HCT116 (cell line): ENCODE measurements around the gene DNTT. TPM values are rescaled to one million over a fixed set of nuclear protein-coding genes. Genes with fewer than 3 reads are reported as not detected.

ENCODE experiments used
- ATAC-seq: fragments of 200-7000 bp; cut with Tn5 transposase; 2 replicates; pipeline ENCODE4 v1.9.1; 2020; ENCODE audit warnings: mild to moderate bottlenecking, moderate library complexity
- BruUV-seq: library from RNA; stranded (reverse); fragments of 400-500 nt; replicated peaks from 2 replicates; lab custom pipeline; 2021; lab: Mats Ljungman, UMichigan
- CTCF ChIA-PET: fragments of 300-600 bp; sonication (Branson Sonifier 250); formaldehyde crosslinking; loops from one replicate; lab custom pipeline; 2021; ENCODE audit warnings: antibody characterized with exemption; lab: Charles Lee
- POLR2A ChIA-PET: fragments of 300-600, 350-600 bp; sonication (Branson Sonifier 250); formaldehyde crosslinking; loops from one replicate; lab custom pipeline; 2021; ENCODE audit warnings: antibody characterized with exemption; lab: Charles Lee
- RAD21 ChIA-PET, 2 experiments: fragments of 300-600 bp; sonication (Branson Sonifier 250); formaldehyde crosslinking; loops; one replicate each; lab custom pipeline; 2023; ENCODE audit warnings: low total read pairs in 2 of 2; ENCODE audit not compliant: uncharacterized antibody in 2 of 2, unreplicated experiment in 2 of 2, low non-redundant PET in 1 of 2; lab: Charles Lee
- DNase-seq: peaks from one replicate; pipeline ENCODE4 v3.0.0-alpha.2; 2010; ENCODE audit warnings: low read depth, low spot score
- H2AFZ ChIP-seq: fragments of 200-600 bp; shearing (Covaris generic), sonication (generic); 2 replicates; pipeline ENCODE4 v1.6.1; 2017; ENCODE audit warnings: low read depth, mixed run types, mixed read lengths, antibody characterized with exemption, low read length; ENCODE audit not compliant: poor library complexity, severe bottlenecking
- H3K27ac ChIP-seq: 2 replicates; pipeline ENCODE4 v1.5.1; 2012; ENCODE audit warnings: low read depth, low read length
- H3K27me3 ChIP-seq: fragments of 200-600 bp; sonication (generic); 2 replicates; pipeline ENCODE4 v1.6.1; 2016; ENCODE audit warnings: mixed run types, low read length, mixed read lengths; ENCODE audit not compliant: insufficient read depth
- H3K36me3 ChIP-seq, 2 experiments: fragments of 200-500 bp in 1 of 2; fragments of 200-600 bp in 1 of 2; sonication (Bioruptor generic) in 1 of 2; sonication (generic) in 1 of 2; 2 replicates each; pipeline versions ENCODE4 v1.5.1 to v1.6.1; 2014 to 2016; ENCODE audit warnings: low read length in 2 of 2, inconsistent platforms in 1 of 2, mixed read lengths in 1 of 2, mixed run types in 1 of 2; ENCODE audit not compliant: insufficient read depth in 2 of 2, control insufficient read depth in 1 of 2
- H3K4me1 ChIP-seq, 2 experiments: fragments of 200-600 bp in 1 of 2; sonication (generic) in 1 of 2; 2 replicates each; pipeline versions ENCODE4 v1.5.1 to v1.6.1; 2012 to 2017; ENCODE audit warnings: low read length in 2 of 2, inconsistent platforms in 1 of 2, mild to moderate bottlenecking in 1 of 2, mixed read lengths in 1 of 2, mixed run types in 1 of 2, moderate library complexity in 1 of 2; ENCODE audit not compliant: insufficient read depth in 2 of 2, control insufficient read depth in 1 of 2
- H3K4me2 ChIP-seq: fragments of 200-600 bp; sonication (generic); 2 replicates; pipeline ENCODE4 v1.6.1; 2017; ENCODE audit warnings: mixed run types, low read length, mixed read lengths
- H3K4me3 ChIP-seq, 2 experiments: fragments of 200-600 bp in 1 of 2; sonication (generic) in 1 of 2; replicated peaks in 1 of 2; 2 replicates each; pipeline ENCODE4 v1.5.1; 2011 to 2016; ENCODE audit warnings: low read length in 2 of 2, control low read depth in 1 of 2, low read depth in 1 of 2, mild to moderate bottlenecking in 1 of 2, mixed read lengths in 1 of 2, mixed run types in 1 of 2
- H3K79me2 ChIP-seq: fragments of 200-600 bp; sonication (generic); 2 replicates; pipeline ENCODE4 v1.6.1; 2017; ENCODE audit warnings: mild to moderate bottlenecking, mixed run types, low read length, moderate library complexity, mixed read lengths; ENCODE audit not compliant: insufficient read depth
- H3K9ac ChIP-seq: fragments of 200-600 bp; sonication (generic); 2 replicates; pipeline ENCODE4 v1.6.1; 2016; ENCODE audit warnings: low read length, mixed read lengths
- H3K9me2 ChIP-seq: fragments of 200-600 bp; sonication (generic), shearing (Covaris generic); 2 replicates; pipeline ENCODE4 v1.6.1; 2017; ENCODE audit warnings: mixed run types, mild to moderate bottlenecking, moderate library complexity; ENCODE audit not compliant: insufficient read depth
- H3K9me3 ChIP-seq, 2 experiments: fragments of 200-500 bp in 1 of 2; fragments of 200-600 bp in 1 of 2; sonication (Bioruptor generic) in 1 of 2; sonication (generic) in 1 of 2; 2 replicates each; pipeline ENCODE4 v1.6.1; 2014 to 2017; ENCODE audit warnings: low read length in 2 of 2, mixed read lengths in 2 of 2, inconsistent platforms in 1 of 2, low read depth in 1 of 2, mild to moderate bottlenecking in 1 of 2, mixed run types in 1 of 2, moderate library complexity in 1 of 2; ENCODE audit not compliant: control insufficient read depth in 1 of 2, insufficient read depth in 1 of 2
- H4K20me1 ChIP-seq: fragments of 200-600 bp; sonication (generic), shearing (Covaris generic); 2 replicates; pipeline ENCODE4 v1.6.1; 2017; ENCODE audit warnings: mixed run types, mild to moderate bottlenecking, moderate library complexity; ENCODE audit not compliant: insufficient read depth
- EGR1 ChIP-seq: IDR thresholded peaks from 2 replicates; pipeline ENCODE4 v1.6.1; 2012; ENCODE audit warnings: low read depth
- ELF1 ChIP-seq: IDR thresholded peaks from 2 replicates; pipeline ENCODE4 v1.6.1; 2012; ENCODE audit warnings: low read depth, borderline replicate concordance
- EZH2phosphoT487 ChIP-seq: fragments of 200-600 bp; IDR thresholded peaks from 2 replicates; pipeline ENCODE4 v1.6.1; 2018; ENCODE audit warnings: antibody characterized with exemption, borderline replicate concordance
- FOSL1 ChIP-seq: IDR thresholded peaks from 2 replicates; pipeline ENCODE4 v1.6.1; 2012; ENCODE audit warnings: low read depth
- JUND ChIP-seq: IDR thresholded peaks from 2 replicates; pipeline ENCODE4 v1.6.1; 2012
- POLR2A ChIP-seq: IDR thresholded peaks from 2 replicates; pipeline ENCODE4 v1.7.0; 2011; ENCODE audit warnings: borderline replicate concordance; ENCODE audit not compliant: insufficient read depth, insufficient read length; ENCODE audit errors: extremely low read depth
- SIN3A ChIP-seq: IDR thresholded peaks from 2 replicates; pipeline ENCODE4 v1.6.1; 2012; ENCODE audit warnings: low read depth
- SP1 ChIP-seq: IDR thresholded peaks from 2 replicates; pipeline ENCODE4 v1.6.1; 2012; ENCODE audit warnings: low read depth
- SRF ChIP-seq: IDR thresholded peaks from 2 replicates; pipeline ENCODE4 v1.6.1; 2012; ENCODE audit warnings: low read depth
- ZFX ChIP-seq: fragments of 450-650 bp; IDR thresholded peaks from 2 replicates; pipeline ENCODE4 v1.6.1; 2017
- intact Hi-C: fragments of 100-400 bp; cut with micrococcal nuclease; formaldehyde crosslinking; loops from 2 replicates; pipeline ENCODE4 v1.10.0; 2022
- total RNA-seq: library from RNA; stranded (reverse); gene quantifications from one replicate; pipeline ENCODE4 v1.2.1, GENCODE V29; 2021; ENCODE audit not compliant: unreplicated experiment
- TF ChIP-seq, protein P1 (sequence below): IDR thresholded peaks from 2 replicates; pipeline ENCODE4 v1.6.1; 2012
- TF ChIP-seq, protein P2 (sequence below): IDR thresholded peaks from 2 replicates; pipeline ENCODE4 v1.6.1; 2011; ENCODE audit warnings: mild to moderate bottlenecking, low read length, moderate library complexity; ENCODE audit not compliant: insufficient replicate concordance; ENCODE audit errors: extremely low read depth
- TF ChIP-seq, protein P3 (sequence below), 3 experiments: fragments of 200-600 bp in 1 of 3; sonication (generic) in 1 of 3; IDR thresholded peaks in 2 of 3; conservative IDR thresholded peaks in 1 of 3; 2 replicates each; pipeline ENCODE4 v1.5.1; 2012 to 2017; ENCODE audit warnings: low read depth in 2 of 3, low read length in 2 of 3, antibody characterized with exemption in 1 of 3, borderline replicate concordance in 1 of 3, control low read depth in 1 of 3, mild to moderate bottlenecking in 1 of 3, mixed read lengths in 1 of 3, mixed run types in 1 of 3, moderate library complexity in 1 of 3; ENCODE audit not compliant: insufficient read depth in 1 of 3
- TF ChIP-seq, protein P4 (sequence below): IDR thresholded peaks from 2 replicates; pipeline ENCODE4 v1.6.1; 2012; ENCODE audit warnings: low read depth

Gene DNTT
- total RNA-seq, 1 experiment from 2014 or later, result not detected

DNA sequence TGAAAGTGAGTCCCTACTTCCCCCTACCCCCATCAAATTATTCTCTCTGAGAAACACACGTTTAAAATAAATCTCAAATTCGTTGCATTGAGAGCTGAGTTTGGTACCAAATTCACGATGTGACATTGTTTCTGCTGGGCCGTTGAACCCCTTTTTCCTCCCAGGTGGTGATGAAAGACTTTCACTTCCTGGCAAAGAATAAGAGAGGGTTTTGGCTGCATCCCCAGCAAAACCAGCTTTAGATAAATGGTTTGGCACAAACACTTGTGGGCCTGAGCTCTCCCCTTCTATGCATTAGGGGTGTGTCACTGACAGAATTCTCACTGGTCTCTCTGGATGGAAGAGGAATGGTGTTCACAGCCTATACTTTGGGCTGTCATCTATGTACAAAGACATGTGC is 8.8 kb upstream of the DNTT start:
- no peaks in the 10 kb centered on the region for H3K4me1 ChIP-seq
- H3K4me3 ChIP-seq, result no peak overlapping the region
- H3K9me2 ChIP-seq, result no peaks in the 10 kb centered on the region
- ChIA-PET RAD21 (no interaction called here), POLR2A (no interaction called here), CTCF (interaction anchor here (1.4 to 5.6 kb wide), 2 partner anchors 66 to 277 kb away, joined by 3 to 70 read pairs; no protein-coding TSS in a partner anchor)
- no peaks in the 10 kb centered on the region for H3K9me3 ChIP-seq
- ATAC-seq (no peak), DNase-seq (no peak)
- H3K9ac ChIP-seq, result no peak overlapping the region
- no peak for TF ChIP-seq EZH2phosphoT487
- TF ChIP-seq, protein P1, sequence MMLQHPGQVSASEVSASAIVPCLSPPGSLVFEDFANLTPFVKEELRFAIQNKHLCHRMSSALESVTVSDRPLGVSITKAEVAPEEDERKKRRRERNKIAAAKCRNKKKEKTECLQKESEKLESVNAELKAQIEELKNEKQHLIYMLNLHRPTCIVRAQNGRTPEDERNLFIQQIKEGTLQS, result no peak
- TF ChIP-seq SP1, result no peak
- BruUV-seq, result no TSS peak
- H3K27ac ChIP-seq, result no peak overlapping the region
- no peak overlapping the region for H2AFZ ChIP-seq
- no peaks in the 10 kb centered on the region for H4K20me1 ChIP-seq
- no peaks in the 10 kb centered on the region for H3K36me3 ChIP-seq
- intact Hi-C loops, result loop anchor here (2.0 to 10.0 kb wide), 3 partner anchors 151 to 279 kb away; partner anchors contain the start of gene CCNJ
- no peaks in the 10 kb centered on the region for H3K79me2 ChIP-seq
- no peak overlapping the region for H3K4me2 ChIP-seq
- H3K27me3 ChIP-seq, result peaks cover 20% of the 10 kb centered on the region; the same call in 1 of the 2 replicates

DNA sequence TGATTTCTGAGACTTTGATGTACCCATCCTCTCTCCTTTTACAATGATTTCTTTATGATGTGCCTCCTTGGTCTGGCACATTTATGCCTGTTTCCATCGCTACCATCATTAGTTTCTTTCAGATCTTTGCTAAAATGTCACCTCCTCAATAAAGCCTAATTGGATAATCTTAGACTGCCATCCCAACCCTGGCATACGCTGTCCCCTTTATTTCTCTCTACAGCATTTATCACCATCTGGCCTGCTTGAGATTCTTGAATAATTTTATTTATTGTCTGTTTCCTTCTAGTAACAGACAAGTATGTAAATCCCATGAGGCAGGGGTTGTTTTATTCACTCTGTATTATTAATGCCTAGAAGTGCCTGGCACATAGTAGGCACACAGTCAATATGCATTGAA is 6.7 kb upstream of the DNTT start:
- RAD21 ChIA-PET, result no interaction called here
- Histone ChIP-seq H3K79me2 (no peaks in the 10 kb centered on the region), H3K9ac (no peak overlapping the region), H3K36me3 (no peaks in the 10 kb centered on the region), H3K9me2 (no peaks in the 10 kb centered on the region), H3K27ac (no peak overlapping the region), H4K20me1 (no peaks in the 10 kb centered on the region), H3K9me3 (no peaks in the 10 kb centered on the region), H2AFZ (no peak overlapping the region), H3K4me3 (no peak overlapping the region), H3K4me2 (no peak overlapping the region), H3K27me3 (peaks cover 39% of the 10 kb centered on the region), H3K4me1 (no peaks in the 10 kb centered on the region)
- no peak for ATAC-seq
- POLR2A ChIA-PET, result no interaction called here
- intact Hi-C loops, result loop anchor here (10.0 kb wide), 2 partner anchors 153 to 253 kb away; partner anchors contain the start of gene CCNJ
- no peak for DNase-seq
- CTCF ChIA-PET, result no interaction called here
- no TSS peak for BruUV-seq
- TF ChIP-seq SRF (no peak), ELF1 (no peak), JUND (no peak), POLR2A (no peak), EGR1 (no peak), SIN3A (no peak), FOSL1 (no peak), ZFX (no peak)
- TF ChIP-seq, protein P2, sequence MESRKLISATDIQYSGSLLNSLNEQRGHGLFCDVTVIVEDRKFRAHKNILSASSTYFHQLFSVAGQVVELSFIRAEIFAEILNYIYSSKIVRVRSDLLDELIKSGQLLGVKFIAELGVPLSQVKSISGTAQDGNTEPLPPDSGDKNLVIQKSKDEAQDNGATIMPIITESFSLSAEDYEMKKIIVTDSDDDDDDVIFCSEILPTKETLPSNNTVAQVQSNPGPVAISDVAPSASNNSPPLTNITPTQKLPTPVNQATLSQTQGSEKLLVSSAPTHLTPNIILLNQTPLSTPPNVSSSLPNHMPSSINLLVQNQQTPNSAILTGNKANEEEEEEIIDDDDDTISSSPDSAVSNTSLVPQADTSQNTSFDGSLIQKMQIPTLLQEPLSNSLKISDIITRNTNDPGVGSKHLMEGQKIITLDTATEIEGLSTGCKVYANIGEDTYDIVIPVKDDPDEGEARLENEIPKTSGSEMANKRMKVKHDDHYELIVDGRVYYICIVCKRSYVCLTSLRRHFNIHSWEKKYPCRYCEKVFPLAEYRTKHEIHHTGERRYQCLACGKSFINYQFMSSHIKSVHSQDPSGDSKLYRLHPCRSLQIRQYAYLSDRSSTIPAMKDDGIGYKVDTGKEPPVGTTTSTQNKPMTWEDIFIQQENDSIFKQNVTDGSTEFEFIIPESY, result no peak
- TF ChIP-seq, protein P3, sequence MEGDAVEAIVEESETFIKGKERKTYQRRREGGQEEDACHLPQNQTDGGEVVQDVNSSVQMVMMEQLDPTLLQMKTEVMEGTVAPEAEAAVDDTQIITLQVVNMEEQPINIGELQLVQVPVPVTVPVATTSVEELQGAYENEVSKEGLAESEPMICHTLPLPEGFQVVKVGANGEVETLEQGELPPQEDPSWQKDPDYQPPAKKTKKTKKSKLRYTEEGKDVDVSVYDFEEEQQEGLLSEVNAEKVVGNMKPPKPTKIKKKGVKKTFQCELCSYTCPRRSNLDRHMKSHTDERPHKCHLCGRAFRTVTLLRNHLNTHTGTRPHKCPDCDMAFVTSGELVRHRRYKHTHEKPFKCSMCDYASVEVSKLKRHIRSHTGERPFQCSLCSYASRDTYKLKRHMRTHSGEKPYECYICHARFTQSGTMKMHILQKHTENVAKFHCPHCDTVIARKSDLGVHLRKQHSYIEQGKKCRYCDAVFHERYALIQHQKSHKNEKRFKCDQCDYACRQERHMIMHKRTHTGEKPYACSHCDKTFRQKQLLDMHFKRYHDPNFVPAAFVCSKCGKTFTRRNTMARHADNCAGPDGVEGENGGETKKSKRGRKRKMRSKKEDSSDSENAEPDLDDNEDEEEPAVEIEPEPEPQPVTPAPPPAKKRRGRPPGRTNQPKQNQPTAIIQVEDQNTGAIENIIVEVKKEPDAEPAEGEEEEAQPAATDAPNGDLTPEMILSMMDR (IDR thresholded peaks at IDR 0.05 in 2 of 3, conservative IDR thresholded peaks at IDR 0.05 in 1 of 3; ENCODE audit: borderline replicate concordance in 1 of 3, insufficient read depth in 1 of 3, low read depth in 2 of 3, low read length in 2 of 3), result no peak
- TF ChIP-seq, protein P4, sequence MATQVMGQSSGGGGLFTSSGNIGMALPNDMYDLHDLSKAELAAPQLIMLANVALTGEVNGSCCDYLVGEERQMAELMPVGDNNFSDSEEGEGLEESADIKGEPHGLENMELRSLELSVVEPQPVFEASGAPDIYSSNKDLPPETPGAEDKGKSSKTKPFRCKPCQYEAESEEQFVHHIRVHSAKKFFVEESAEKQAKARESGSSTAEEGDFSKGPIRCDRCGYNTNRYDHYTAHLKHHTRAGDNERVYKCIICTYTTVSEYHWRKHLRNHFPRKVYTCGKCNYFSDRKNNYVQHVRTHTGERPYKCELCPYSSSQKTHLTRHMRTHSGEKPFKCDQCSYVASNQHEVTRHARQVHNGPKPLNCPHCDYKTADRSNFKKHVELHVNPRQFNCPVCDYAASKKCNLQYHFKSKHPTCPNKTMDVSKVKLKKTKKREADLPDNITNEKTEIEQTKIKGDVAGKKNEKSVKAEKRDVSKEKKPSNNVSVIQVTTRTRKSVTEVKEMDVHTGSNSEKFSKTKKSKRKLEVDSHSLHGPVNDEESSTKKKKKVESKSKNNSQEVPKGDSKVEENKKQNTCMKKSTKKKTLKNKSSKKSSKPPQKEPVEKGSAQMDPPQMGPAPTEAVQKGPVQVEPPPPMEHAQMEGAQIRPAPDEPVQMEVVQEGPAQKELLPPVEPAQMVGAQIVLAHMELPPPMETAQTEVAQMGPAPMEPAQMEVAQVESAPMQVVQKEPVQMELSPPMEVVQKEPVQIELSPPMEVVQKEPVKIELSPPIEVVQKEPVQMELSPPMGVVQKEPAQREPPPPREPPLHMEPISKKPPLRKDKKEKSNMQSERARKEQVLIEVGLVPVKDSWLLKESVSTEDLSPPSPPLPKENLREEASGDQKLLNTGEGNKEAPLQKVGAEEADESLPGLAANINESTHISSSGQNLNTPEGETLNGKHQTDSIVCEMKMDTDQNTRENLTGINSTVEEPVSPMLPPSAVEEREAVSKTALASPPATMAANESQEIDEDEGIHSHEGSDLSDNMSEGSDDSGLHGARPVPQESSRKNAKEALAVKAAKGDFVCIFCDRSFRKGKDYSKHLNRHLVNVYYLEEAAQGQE, result no peak
